ENCODE data around the gene PHOSPHO1. TPM values are rescaled to one million over a fixed set of nuclear protein-coding genes. Genes with fewer than 3 reads are reported as not detected.

PHOSPHO1 gene
- total RNA-seq, 1 experiment from 2014 or later, result 98.3 TPM

DNA sequence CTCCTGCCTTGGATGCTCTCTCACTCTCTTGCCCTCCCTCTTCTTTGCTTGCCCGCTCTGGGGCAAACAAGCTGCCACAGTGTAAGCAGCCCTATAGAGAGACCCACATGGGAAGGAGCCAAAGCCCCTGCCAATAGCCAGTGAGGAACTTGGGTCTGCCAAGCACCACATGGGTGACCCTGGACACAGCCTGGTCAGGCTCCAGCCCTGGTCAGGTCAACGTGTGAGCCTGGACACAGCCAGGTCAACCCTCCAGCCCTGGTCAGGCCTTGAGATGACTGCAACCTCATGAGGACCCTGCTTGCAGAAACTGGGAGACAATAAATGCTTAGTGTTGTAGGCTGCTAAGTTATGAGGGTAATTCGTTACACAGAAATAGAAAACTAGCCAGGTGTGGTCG is 14.3 kb upstream of the PHOSPHO1 start:
- CTCF ChIA-PET, result no interaction called here
- H3K4me1 ChIP-seq (ENCODE audit: insufficient read depth, low read length, poor library complexity, severe bottlenecking), result peaks cover 10% of the 10 kb centered on the region
- H3K27me3 ChIP-seq (replicated peaks; ENCODE audit: insufficient read depth, low read depth, low read length, poor library complexity), result no peaks in the 10 kb centered on the region
- POLR2A ChIA-PET (ENCODE audit: low non-redundant PET), result no interaction called here
- TF ChIP-seq, protein P1, sequence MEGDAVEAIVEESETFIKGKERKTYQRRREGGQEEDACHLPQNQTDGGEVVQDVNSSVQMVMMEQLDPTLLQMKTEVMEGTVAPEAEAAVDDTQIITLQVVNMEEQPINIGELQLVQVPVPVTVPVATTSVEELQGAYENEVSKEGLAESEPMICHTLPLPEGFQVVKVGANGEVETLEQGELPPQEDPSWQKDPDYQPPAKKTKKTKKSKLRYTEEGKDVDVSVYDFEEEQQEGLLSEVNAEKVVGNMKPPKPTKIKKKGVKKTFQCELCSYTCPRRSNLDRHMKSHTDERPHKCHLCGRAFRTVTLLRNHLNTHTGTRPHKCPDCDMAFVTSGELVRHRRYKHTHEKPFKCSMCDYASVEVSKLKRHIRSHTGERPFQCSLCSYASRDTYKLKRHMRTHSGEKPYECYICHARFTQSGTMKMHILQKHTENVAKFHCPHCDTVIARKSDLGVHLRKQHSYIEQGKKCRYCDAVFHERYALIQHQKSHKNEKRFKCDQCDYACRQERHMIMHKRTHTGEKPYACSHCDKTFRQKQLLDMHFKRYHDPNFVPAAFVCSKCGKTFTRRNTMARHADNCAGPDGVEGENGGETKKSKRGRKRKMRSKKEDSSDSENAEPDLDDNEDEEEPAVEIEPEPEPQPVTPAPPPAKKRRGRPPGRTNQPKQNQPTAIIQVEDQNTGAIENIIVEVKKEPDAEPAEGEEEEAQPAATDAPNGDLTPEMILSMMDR (conservative IDR thresholded peaks at IDR 0.05; ENCODE audit: low read depth, low read length), result no peak
- TF ChIP-seq EZH2 (IDR thresholded peaks at IDR 0.05; ENCODE audit: borderline replicate concordance, low read depth, low read length, poor library complexity, severe bottlenecking), result no peak
- intact Hi-C loops (cut with micrococcal nuclease; ENCODE audit: unreplicated experiment), result no loop called here
- H3K36me3 ChIP-seq (ENCODE audit: insufficient read depth, low read length, poor library complexity, severe bottlenecking), result no peaks in the 10 kb centered on the region
- H3K4me3 ChIP-seq (ENCODE audit: low read depth, low read length, poor library complexity, severe bottlenecking), result no peak overlapping the region
- no TSS peak for BruUV-seq (replicated peaks)
- H3K9me3 ChIP-seq (ENCODE audit: low read depth, low read length, poor library complexity, severe bottlenecking), result no peaks in the 10 kb centered on the region
- DNase-seq (ENCODE audit: low spot score), result no peak
- no peak overlapping the region for H3K27ac ChIP-seq (ENCODE audit: low read depth, low read length, poor library complexity, severe bottlenecking)

DNA sequence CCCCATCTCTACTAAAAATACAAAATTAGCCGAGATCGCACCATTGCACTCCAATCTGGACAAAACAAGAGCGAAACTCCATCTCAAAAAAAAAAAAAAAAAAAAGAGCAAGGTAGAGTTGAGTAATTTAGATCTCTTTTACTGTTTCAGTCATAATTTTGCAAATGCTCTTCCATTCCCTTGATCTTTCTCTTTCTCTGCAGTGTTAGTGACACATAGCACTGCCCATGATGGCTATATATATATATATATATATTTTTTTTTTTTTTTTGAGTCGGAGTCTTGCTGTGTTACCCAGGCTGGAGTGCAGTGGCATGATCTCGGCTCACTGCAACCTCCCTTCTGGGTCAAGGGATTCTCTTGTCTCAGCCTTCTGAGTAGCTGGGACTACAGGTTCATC is 12.2 kb upstream of the PHOSPHO1 start:
- Histone ChIP-seq H3K9me3 (ENCODE audit: low read depth, low read length, poor library complexity, severe bottlenecking) (no peaks in the 10 kb centered on the region), H3K4me3 (ENCODE audit: low read depth, low read length, poor library complexity, severe bottlenecking) (no peak overlapping the region), H3K27me3 (replicated peaks; ENCODE audit: insufficient read depth, low read depth, low read length, poor library complexity) (no peaks in the 10 kb centered on the region), H3K36me3 (ENCODE audit: insufficient read depth, low read length, poor library complexity, severe bottlenecking) (no peaks in the 10 kb centered on the region), H3K27ac (ENCODE audit: low read depth, low read length, poor library complexity, severe bottlenecking) (no peak overlapping the region), H3K4me1 (ENCODE audit: insufficient read depth, low read length, poor library complexity, severe bottlenecking) (no peaks in the 10 kb centered on the region)
- POLR2A ChIA-PET (ENCODE audit: low non-redundant PET), result no interaction called here
- no peak for DNase-seq (ENCODE audit: low spot score)
- intact Hi-C loops (cut with micrococcal nuclease; ENCODE audit: unreplicated experiment), result no loop called here
- CTCF ChIA-PET, result no interaction called here
- no TSS peak for BruUV-seq (replicated peaks)
- TF ChIP-seq EZH2 (IDR thresholded peaks at IDR 0.05; ENCODE audit: borderline replicate concordance, low read depth, low read length, poor library complexity, severe bottlenecking), result no peak
- TF ChIP-seq, protein P1 (conservative IDR thresholded peaks at IDR 0.05; ENCODE audit: low read depth, low read length), result no peak

DNA sequence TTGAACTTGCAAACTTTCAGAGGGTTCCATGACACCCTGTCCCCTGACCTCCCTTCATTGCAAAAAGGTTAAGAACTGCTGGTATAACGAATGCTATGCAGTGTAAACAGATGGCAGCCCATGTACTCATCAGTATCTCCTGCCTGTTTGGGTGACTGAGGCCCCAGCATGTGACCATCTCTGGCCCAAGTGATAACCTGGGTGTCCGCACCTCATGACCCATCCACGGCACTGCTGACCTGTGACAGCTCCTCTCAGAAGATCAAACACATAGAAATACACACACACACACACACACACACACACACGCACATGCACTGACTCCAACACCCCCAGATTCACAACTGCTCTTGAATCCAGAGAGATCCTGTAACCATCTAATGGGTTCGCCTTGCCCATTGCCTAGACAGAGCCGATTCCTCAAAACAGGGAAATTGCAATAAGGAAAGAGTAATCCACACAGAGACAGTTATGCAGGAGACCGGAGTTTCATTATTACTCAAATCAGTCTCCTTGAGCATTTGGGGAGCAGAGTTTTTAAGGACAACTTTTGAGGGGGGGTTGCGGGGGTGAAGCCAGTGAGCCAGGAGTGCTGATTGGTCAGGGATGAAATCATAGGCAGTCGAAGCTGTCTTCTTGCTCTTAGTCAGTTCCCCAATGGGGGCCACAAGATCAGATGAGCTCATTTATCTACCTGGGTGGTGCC is 11.3 kb upstream of the PHOSPHO1 start:
- ChIA-PET POLR2A (ENCODE audit: low non-redundant PET) (no interaction called here), CTCF (no interaction called here)
- TF ChIP-seq, protein P1 (conservative IDR thresholded peaks at IDR 0.05; ENCODE audit: low read depth, low read length), result no peak
- TF ChIP-seq EZH2 (IDR thresholded peaks at IDR 0.05; ENCODE audit: borderline replicate concordance, low read depth, low read length, poor library complexity, severe bottlenecking), result no peak
- DNase-seq (ENCODE audit: low spot score), result no peak
- no peak overlapping the region for H3K4me3 ChIP-seq (ENCODE audit: low read depth, low read length, poor library complexity, severe bottlenecking)
- no TSS peak for BruUV-seq (replicated peaks)
- H3K36me3 ChIP-seq (ENCODE audit: insufficient read depth, low read length, poor library complexity, severe bottlenecking), result no peaks in the 10 kb centered on the region
- H3K9me3 ChIP-seq (ENCODE audit: low read depth, low read length, poor library complexity, severe bottlenecking), result no peaks in the 10 kb centered on the region
- H3K27ac ChIP-seq (ENCODE audit: low read depth, low read length, poor library complexity, severe bottlenecking), result no peak overlapping the region
- no peaks in the 10 kb centered on the region for H3K4me1 ChIP-seq (ENCODE audit: insufficient read depth, low read length, poor library complexity, severe bottlenecking)
- no peaks in the 10 kb centered on the region for H3K27me3 ChIP-seq (replicated peaks; ENCODE audit: insufficient read depth, low read depth, low read length, poor library complexity)
- intact Hi-C loops (cut with micrococcal nuclease; ENCODE audit: unreplicated experiment), result no loop called here

Measured in A673 (cell line).